Suppressor macrophage (primary cell): ENCODE measurements around the gene SMC4.

Experiments used
- DNase-seq, 4 experiments: peaks; one replicate each; pipeline ENCODE4 v3.0.0-alpha.2; 2020 to 2022

The SMC4 gene

DNA sequence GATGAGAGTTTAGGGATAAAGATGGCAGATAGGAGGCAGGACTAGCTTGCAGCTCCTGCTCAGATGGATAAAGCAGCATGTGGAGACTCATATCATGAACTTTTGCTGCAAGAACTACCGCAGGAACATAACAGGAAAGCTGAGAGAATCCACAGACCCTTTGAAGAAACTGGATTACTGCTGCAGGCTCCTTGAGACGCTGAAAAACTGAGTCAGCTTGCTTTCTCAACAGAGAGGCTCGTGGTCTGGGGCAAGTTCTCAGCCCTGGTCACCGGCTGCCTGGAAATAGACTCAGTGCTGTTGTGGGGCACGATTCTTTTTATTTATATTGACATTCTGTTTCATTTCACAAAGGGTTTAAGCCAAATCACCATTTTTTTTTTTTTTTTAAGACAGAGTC, 78.9 kb downstream of the SMC4 start:
- no peak for DNase-seq

DNA sequence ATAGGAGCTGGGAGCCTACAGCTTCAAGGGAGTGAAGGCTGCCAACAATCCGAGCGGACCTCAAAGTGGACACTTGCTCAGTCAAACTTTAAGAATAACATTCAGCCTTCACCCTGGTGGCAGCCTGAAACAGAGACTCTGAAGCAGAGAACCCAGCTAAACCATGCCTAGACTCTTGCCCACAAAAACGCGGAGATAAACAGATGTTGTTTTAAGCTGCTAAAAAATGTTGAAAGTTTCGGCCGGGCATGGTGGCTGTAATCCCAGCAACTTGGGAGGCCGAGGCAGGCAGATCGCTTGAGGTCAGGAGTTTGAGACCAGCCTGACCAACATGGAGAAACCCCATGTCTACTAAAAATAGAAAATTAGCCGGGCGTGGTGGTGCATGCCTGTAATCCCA, 79.9 kb downstream of the SMC4 start:
- no peak for DNase-seq

DNA sequence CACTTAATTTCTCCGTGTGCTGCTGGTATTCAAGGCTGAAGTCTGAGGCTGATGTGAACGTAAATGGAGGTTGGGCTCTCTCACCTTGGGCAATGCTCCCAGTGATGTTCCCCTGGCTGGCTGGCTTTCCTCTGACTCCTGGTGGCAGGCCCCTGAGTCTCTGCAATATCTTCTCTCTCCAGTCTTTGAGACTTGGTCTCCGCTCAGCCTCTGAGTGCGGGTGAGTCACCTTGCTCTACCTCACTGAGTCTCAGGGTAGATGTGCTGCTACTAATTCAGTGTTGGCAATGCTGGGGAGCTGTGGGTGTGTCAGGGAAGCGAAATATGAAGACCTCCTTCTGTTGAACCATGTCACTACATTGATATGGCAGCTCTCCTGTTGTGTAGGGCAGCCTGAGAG, 81.5 kb downstream of the SMC4 start:
- no peak for DNase-seq

GRCh38 chr3:160481856-160482255, 82.4 kb downstream of the SMC4 start:
- DNase-seq: no peak

- no peak for DNase-seq
Observed at GRCh38 chr3:160482796-160483195, 83.3 kb downstream of the SMC4 start.
